NCI-H1417 (cell line): Measurements from ENCODE around the gene HOTAIR.

Experiments used
- DNase-seq, 3 experiments: peaks; one replicate each; lab custom pipeline; 2025; lab: John Stamatoyannopoulos, UW

HOTAIR gene

DNA sequence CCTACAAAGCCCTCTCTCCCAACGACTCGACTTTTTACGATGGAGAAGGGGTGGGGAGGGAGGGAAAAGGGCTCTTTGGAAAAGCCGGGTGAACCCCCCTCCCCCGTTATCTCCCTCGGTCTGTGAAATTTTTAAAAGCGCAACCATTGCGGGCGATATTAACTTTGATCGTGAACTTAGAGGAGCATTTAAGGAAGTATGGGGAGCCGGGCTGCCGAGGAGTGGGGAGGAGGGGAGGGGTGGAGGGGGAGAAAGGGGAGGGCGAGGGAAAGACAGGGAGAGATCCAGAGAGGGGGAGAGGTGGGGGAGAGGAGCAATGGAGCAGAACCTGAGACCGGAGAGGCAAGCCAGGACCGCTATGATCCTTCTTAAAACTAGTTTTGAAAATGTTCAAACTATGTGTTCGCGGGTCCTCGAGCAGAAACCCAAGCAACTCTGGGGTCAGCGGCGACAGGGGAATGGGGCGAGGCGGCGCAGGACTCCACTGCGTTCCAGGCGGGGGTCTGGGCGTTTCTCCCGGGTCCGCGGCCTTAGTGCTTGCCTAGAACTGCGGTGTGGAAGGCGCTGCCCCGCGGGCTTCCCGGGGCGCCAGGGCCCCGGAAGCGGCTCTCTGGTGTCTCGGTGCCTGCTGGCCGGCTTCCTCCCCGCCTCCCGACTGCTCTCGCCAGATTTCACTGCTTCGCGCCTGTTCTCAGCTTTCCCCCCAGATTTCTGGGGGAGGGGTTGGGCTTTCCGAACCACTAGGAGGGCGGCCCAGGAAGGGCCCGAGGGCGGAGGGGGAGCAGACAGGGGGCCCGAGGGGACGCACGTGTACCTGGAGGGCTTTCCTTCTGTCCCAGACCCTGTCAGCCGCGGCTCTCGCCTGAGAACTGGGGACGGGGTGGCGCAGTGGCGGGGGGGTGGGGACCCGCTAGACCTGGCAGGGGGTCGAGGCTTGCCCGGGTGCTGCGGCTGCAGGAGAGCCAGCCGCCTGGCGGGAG, at the start of gene HOTAIR:
TSS of gene HOTAIR (minus strand) at position 871 of the 980 bp plus-strand sequence.
- DNase-seq = peak; percentile 51 to 71 (median 55)

DNA sequence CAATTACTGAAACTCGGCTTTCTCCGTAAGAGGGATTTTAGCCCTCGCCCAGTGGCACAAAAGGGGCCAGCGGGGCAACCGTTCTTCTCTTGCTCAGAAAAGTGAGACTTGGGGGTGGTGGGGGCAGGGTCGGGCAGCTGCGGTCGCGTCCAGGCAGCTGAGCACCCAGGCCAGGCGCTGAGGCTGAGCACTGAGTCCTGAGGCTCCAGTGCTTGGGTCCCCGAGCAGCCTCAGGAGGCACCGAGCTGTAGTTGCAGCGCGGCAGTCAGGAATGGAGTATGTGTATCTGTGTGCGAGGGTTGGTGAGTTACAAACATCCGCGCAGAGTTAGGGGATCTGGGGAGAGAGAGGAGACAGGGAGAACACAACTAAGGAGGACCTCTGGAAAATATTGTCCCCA, 49.4 kb upstream of the HOTAIR start:
- DNase-seq = no peak

DNA sequence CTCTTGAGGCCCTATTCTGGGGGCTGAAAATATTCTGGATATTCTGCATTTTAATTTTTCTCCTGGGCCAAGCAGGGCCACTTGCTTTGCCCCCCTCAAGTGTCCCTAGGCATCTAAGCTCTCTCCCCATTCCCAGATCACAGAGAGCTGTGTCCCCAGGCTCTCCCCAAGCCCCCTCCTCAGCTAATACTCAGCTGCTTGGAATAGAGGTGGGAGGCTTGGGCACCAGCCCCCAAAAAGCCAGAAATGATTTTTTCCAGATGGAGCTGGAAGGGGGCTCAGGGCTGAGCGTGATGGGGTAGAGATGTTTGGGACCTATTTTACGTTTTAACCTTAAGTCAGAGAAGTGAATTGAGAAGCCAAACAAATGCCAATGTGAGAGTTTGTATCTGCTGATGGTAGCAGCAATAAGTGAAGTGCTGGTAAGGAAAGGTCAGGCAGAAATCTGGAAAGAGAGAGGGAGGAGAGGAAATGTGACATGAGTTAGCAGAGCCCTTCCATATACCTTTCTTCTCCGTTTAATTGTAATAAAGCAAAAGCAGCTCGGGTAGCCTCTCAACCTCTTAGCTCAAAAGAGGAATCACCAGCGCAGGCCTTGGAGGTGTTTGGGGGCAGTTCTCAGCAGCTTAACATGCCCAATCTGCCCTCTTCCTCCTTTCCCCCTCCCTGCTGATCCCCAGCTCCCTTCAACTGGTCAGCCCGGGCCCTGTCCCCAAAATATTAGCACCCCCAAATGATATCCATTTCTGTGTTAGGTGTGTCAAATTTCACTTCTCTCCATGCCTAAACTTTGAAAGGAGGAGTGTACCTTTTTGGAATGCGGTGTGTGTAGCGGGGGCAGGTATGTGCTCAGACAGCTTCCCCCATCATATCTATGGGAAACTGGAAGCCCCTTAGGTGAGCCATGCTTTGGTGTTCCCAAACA, 48.5 kb upstream of the HOTAIR start:
- no peak for DNase-seq

DNA sequence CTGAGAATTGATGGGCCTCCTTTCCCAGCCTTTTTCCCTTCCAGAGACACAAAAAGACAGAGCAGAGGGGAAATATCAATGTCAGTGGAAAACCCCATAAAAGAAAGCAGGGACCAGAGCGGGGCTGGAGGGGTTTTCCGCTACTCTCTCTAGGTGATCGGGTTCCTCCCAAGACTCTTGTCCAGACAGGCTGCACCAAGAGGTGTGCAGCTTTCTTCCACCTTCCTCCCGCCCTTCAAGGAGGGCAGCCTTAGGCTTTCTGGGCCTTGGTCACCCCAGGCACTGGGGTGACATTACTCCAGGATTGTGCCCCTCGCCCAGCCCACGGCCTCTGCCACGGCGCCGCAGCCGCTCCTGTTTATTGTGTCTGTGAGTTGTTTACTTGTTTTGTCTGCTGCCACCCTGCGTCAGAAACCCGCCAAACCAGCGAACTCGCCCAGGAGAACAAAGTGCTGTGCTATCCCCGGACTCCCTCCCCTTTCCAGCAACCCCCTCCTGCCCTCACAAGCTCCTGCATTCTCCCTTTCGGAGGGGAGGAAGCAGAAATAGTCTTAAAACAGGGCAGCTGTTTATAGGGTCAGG, 46.8 kb upstream of the HOTAIR start:
- peak in 2 of 3 experiments; percentile 52 to 80 for DNase-seq

DNA sequence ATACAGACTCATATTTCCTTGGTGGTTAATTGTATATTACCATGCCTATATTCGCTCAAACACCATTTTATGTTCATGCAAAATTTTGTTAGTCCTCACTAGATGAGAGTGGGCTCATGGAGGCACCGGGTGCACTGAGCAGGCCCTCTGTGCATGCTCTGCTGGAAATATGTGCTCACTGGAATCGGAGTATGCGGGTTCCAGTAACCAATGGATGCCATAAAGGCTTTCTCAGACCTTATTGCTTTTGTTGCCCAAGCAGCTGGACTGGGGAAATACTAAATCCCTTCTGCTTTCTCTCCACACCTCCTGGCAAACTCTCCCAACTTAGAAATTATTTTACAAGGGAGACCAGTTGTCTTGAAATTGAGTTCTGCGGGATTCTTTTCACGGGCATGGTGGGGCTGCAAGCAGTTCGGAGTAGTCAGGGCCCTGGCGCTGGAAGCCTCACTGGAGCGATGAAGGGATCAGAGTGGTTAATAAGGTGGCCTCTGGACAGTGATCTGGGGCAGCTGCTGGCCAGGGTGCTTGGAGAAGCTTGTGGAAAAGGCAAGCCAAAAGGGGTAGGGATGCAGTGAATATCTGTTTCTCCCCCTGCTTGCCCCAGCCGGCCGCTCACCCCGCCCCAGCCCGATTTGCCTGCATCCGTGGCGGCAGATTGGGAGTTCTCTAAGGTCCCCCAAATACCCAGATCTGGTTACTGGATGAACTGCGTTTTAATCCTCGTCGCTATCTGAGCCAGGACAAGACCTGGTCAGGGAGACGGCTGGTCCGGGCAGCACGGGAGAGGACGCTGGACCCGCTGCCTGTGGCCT, 46.0 kb upstream of the HOTAIR start:
- no peak for DNase-seq

DNA sequence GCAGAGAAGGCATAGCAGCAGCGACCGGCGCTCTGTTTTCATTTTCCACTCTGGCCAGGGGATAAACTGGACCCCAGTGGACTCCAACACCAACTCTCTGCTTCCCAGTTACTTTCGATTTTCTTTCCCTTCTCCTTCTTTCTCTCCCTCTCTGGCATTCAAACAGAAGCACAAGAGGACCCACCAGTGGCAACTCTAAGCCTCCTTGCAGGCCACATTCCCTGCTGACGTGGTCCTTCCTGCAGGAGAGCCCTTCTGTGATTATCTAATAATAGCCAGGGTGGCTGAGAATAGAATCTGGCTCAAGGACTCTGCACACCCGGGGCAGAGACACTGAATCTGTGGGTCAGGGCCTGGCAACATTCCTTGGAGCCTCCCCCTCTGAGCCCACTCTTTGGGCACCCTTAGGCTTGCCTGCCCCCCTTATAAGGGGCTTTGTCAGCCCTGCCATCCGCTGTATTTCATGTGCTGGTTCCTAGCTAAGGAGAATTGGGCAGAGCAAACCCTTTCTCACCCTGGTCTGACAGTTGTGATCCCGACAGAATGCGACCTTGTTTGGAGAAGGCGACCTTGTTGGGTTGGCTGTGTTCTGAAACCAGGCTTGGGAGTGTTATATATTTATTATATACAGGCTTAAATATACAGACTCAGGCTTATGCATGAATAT, 45.3 kb upstream of the HOTAIR start:
- peak; percentile 23 to 61 (median 47) for DNase-seq

DNA sequence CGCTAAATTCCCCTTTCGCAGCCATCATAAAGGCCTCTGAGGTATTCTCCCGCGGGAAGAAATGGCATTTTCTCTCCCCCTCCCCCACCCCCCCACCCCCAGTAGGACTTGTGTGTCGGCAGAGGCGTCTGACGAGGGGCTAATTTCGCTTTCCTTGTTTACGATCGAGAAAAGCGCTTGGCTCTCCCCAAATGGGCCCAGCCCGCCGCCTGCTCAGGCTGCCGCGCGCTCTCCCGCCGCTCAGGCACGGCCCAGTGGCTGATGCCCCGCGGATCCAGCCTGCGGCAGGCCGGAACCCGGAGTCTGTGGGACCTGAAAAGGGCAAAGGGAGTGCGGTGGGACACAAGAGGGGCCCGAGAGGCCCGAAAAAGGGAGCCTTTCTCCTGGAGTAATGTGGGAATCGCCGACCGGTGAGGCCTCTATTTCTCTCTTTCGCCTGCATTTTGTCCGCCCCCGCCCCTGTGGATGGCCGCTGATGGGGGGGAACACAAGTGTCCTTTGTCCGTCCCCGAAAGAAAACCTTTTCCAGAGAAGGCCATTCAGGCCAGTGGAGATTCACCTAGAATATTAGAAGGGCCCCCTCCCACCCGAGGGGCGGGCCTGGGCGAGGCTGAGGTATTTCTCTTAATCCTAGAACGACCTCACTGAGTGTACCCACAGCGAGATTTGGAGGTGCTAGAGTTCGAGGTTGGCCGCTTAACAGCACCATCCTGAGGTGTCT, 44.5 kb upstream of the HOTAIR start:
- peak; percentile 32 to 80 (median 72) for DNase-seq

DNA sequence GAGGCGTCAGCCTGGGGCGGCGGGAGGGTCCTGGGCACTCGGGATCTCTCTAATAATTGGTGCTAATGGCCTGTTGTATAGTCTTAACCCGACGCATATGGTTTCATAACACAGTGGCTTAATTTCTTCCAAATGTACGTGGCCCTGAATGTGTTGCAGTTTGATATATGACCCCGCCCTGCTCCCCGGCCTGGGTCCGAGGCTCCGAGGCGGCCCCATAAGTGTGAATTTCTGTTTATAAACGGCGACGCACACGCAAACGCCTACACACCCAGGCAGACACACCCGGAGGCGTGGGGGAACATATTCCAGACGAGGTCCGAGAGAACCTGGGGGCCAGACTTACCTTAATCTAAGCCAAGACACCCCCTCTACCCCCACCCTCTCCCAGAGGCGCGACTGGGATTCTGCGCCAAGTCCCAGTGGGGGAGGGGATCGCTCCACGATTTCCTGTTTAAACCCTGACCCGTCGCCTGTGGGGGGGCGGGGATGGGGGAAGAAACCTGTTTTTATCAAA, 43.8 kb upstream of the HOTAIR start:
- DNase-seq = peak; percentile 29 to 82 (median 74)

DNA sequence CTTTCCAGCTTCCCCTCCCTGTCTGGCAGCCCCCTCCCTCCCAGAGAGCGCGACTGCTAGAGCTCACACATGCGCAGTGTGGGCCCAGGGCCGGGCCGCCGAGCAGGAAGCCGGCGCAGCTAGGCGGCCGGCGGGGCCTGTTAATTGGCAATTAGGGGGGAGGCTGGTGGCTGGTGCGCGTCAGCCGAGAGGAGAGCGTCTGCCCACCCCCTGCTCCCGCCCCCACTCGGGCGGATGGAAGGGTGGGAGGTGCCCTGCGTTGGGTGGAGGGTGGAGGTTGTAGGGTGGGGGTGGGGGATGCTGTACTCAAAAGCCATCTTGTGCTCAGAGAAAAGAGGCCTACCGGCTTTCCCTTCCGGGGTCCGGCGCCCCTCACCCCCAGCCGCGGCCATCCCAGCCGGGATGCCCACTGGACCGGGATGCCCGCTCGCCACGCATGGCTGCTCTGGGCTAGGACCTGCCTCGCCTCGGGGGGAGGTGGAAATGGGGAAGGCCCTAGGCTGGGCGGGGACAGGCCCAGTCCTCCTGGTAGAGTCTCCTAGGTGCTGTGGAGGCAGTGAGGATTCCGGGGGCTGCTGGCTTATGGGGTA, 43.2 kb upstream of the HOTAIR start:
- peak; percentile 97 to 99 (median 99) for DNase-seq

DNA sequence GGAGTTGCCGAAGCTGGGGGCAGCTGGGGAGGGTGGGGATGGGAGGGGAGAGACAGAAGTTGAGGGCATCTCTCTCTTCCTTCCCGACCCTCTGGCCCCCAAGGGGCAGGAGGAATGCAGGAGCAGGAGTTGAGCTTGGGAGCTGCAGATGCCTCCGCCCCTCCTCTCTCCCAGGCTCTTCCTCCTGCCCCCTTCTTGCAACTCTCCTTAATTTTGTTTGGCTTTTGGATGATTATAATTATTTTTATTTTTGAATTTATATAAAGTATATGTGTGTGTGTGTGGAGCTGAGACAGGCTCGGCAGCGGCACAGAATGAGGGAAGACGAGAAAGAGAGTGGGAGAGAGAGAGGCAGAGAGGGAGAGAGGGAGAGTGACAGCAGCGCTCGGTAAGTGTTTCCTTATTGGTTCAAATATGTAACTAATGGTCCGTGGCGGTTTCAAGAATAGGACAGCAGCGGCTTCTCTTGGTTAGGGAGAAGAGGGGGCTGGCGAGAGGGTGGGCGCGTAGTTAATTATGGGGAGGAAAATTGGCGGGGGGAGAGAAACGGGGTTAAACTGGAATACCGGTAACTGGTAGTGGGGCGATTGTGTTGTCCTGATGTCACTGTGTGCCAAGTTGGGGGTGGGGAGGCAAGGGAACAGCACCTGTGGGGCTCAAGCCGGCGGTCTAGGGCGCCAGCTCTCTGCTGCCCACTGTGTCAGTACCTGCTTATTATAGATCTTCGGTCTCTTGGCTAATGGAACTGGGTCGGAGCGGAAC, 42.5 kb upstream of the HOTAIR start:
- DNase-seq = peak; percentile 82 to 98 (median 97)

DNA sequence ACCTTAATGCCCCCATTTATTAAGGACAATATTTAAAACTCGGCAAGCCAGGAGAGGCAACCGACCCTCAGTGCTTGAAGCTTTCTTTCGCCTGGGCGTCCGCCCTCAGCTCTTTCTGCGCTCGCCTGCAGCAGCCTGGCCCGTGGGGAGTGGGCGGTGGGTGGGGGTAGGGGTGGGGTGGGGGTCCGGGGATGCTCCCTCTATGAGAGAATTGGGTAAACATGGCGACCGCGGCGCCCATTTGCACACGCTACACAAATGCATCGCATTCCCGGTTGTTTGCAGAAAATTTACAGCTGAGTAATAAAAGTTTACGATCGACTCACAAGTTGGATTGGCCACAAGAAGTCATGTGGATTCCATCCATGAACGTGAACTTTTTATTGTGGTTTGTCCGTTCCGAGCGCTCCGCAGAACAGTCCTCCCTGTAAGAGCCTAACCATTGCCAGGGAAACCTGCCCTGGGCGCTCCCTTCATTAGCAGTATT, 41.8 kb upstream of the HOTAIR start:
- peak; percentile 71 to 81 (median 79) for DNase-seq

DNA sequence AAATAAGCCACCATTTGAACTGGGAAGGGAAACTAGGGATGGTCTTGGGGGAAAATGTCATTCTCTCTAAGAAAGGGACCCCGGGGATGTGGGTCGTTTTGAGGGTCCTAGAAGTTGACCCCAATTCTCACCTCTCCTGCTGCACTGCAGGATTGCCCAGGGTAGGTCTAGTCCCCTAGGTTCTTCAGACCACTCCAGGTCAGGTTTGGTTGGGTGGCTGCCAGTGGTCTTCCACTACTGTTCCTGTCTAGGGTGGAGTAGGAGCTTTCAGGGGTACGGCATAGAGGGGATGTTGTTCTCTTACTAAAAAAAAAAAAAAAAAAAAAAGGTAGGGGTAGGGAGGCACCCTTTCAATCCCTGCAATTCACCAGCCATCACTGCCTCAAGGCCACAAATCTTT, 41.3 kb upstream of the HOTAIR start:
- no peak for DNase-seq

DNA sequence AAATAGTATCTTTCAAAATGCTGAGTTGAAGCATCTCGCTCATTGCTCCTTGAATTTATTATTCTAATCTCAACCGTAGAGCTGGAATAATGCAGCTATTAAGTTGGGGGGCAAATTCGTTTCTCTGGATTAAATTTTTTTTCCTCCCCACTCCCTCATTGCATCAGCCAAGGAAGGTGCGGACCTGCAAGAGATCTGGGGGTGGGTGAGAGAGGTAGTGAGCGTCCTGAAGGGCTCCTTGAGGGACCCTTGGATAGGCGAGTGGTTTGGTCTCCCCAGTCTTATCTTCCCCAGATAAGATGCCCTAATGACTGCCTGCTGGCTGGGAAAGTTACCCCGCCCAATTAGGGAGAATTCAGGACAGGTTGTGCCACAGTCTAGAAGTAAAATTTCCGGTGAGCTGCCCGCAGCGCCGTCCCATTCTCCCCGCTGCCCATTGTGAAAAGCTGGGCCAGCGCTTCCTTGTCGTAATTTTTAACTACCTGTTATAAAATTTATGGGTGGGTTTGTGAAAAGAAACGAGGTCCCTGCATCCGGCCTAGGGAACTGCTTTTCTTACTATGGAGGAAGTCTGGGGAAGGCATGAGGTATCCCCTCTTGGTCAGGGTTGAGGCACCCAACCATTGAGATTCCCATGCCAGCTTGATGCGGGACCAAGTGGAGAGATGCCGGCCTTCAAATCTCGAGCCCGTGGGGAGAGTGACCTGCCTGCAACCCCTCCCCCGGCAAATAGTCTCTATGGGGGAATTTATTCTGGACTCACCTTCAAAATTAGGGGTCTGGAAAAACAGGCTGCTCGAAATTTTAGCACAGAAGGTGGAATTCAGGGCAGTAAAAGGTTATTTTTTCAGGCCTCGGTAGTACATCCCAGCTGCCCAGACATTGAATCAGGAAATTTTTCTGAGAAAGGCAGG, 40.5 kb upstream of the HOTAIR start:
- DNase-seq = no peak

DNA sequence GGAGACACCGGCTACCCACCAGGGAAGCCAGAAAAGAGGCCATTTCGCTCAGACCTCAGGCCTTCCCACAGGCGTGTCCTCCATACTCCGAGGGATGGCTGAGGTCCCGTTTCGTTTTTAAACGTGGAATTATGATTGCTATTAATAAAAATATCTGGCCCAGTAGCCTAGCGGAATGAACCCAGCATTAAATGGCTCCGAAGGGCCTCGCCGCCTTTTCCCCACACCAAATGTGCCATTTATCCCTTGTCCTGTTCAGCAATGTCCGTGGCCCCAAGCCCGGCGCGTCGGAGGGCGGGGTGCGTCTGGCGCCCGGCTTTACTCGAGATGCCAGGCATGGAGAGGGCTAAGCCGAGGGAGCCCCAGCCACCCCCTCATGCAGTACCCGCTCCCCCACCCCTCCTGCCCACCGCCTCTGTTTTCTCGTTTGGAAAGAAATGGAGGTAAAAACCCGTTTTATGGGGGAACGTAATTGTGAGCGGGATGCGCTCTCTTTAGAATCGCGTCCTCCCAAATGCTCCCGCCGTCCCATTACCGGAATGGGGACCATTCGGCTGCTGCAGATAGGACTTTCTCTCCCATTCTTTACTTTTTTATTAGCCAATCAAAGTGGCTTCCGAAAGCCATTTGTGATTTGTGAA, 39.7 kb upstream of the HOTAIR start:
- no peak for DNase-seq

DNA sequence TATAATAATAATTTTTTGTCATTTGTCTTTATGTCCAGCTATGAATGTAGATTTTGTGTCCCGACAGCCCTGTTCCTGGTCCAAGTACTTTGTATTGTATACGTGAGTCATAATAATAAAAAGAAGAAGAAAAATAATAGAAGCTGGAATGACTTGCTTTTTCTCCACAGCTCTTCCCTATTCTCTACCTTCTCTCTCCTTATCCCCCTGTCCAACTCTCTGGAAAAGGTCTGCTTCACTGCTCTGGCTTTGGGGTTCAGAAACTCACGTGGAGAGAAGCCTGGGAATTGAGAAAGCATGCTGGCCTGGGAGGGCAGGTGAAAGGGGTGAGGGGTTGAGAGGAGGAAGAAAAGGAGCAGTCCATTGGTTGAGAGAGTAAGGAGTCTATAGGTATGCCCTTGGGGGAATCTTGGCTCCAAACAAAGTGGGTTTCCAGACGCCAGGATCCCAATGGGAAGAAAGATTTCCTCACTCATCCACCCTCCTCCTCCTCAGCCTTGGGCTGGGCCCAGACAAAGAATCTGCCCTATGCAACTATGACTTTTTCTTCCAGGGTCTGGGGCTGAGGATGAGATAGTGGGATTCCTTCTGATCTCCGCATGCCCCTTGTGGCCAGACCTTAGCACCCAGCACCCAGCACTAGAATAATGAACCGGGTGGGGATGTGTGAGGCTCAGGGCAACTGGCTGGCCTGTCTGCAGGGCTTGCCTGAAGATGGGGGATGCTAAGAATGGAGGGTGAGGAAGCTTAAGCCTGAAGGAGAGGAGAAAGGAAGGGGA, 38.1 kb upstream of the HOTAIR start:
- no peak for DNase-seq
